H1 (cell line): ENCODE measurements around the gene FOXN1. TPM values are rescaled to one million over a fixed set of nuclear protein-coding genes. Genes with fewer than 3 reads are reported as not detected.

ENCODE experiments used
- CTCF ChIA-PET: fragments of 300-600 bp; sonication (Branson Sonifier 250); formaldehyde crosslinking; loops from one replicate; lab custom pipeline; 2021; ENCODE audit not compliant: partially characterized antibody; lab: Charles Lee
- POLR2A ChIA-PET: fragments of 300-600 bp; sonication (Branson Sonifier 250); formaldehyde crosslinking; loops from one replicate; lab custom pipeline; 2021; ENCODE audit warnings: inconsistent platforms; ENCODE audit not compliant: partially characterized antibody; lab: Charles Lee
- DNase-seq, 2 experiments: peaks; one replicate each; pipeline versions ENCODE4 v3.0.0 to v3.0.0-alpha.2; 2010 to 2022; ENCODE audit warnings: low spot score in 2 of 2, low read depth in 1 of 2, mixed read lengths in 1 of 2
- FAIRE-seq: peaks from 2 replicates; lab custom pipeline; 2011; peaks lifted over from hg19 to GRCh38; lab: Jason Lieb, UNC
- H2AFZ ChIP-seq: 2 replicates; pipeline ENCODE4 v1.8.1; 2012; ENCODE audit warnings: low read length, inconsistent platforms
- H2AK5ac ChIP-seq: 2 replicates; pipeline ENCODE4 v1.6.1; 2013; ENCODE audit warnings: low read depth, low read length
- H2BK120ac ChIP-seq: replicated peaks from 2 replicates; pipeline ENCODE3; 2013; ENCODE audit warnings: low read depth, low read length, inconsistent platforms
- H2BK12ac ChIP-seq: 2 replicates; pipeline ENCODE4 v1.6.1; 2013; ENCODE audit warnings: low read depth, low read length
- H2BK15ac ChIP-seq: 2 replicates; pipeline ENCODE4 v1.6.1; 2013; ENCODE audit warnings: low read length
- H2BK20ac ChIP-seq: 2 replicates; pipeline ENCODE4 v1.6.1; 2013; ENCODE audit warnings: low read length
- H2BK5ac ChIP-seq: 2 replicates; pipeline ENCODE4 v1.6.1; 2013; ENCODE audit warnings: low read depth, low read length
- H3K14ac ChIP-seq: 2 replicates; pipeline ENCODE4 v1.6.1; 2013; ENCODE audit warnings: inconsistent platforms; ENCODE audit not compliant: insufficient read length
- H3K18ac ChIP-seq: 2 replicates; pipeline ENCODE4 v1.6.1; 2013; ENCODE audit warnings: low read length; ENCODE audit errors: extremely low read depth
- H3K23ac ChIP-seq: 2 replicates; pipeline ENCODE4 v1.6.1; 2013; ENCODE audit warnings: inconsistent platforms; ENCODE audit not compliant: insufficient read length
- H3K23me2 ChIP-seq: 2 replicates; pipeline ENCODE4 v1.6.1; 2013; ENCODE audit warnings: low read depth, low read length
- H3K27ac ChIP-seq: 2 replicates; pipeline ENCODE4 v1.6.1; 2011; ENCODE audit warnings: low read depth, low read length, inconsistent platforms
- H3K27me3 ChIP-seq, 4 experiments: replicated peaks in 1 of 4; 1 replicate in 1 of 4; 2 replicates in 3 of 4; pipeline versions ENCODE4 v1.6.1 to v1.8.1; 2011 to 2013; ENCODE audit warnings: low read length in 3 of 4, mild to moderate bottlenecking in 3 of 4, inconsistent platforms in 2 of 4, mixed read lengths in 2 of 4, moderate library complexity in 1 of 4; ENCODE audit not compliant: control insufficient read depth in 3 of 4, insufficient read depth in 3 of 4; ENCODE audit errors: extremely low read depth in 1 of 4
- H3K36me3 ChIP-seq, 4 experiments: 2 replicates each; pipeline versions ENCODE4 v1.6.1 to v1.8.1; 2011 to 2013; ENCODE audit warnings: mild to moderate bottlenecking in 4 of 4, low read length in 3 of 4, moderate library complexity in 2 of 4, control low read depth in 1 of 4, inconsistent platforms in 1 of 4; ENCODE audit not compliant: insufficient read depth in 4 of 4, control insufficient read depth in 2 of 4
- H3K4ac ChIP-seq: replicated peaks from 2 replicates; pipeline ENCODE3; 2013; ENCODE audit warnings: low read length, low read depth, mixed read lengths, inconsistent platforms; ENCODE audit not compliant: insufficient read length
- H3K4me1 ChIP-seq, 4 experiments: replicated peaks in 1 of 4; 1 replicate in 1 of 4; 2 replicates in 3 of 4; pipeline versions ENCODE4 v1.6.1 to v1.8.1; 2011 to 2013; ENCODE audit warnings: low read length in 3 of 4, inconsistent platforms in 2 of 4, mixed read lengths in 1 of 4; ENCODE audit not compliant: insufficient read depth in 4 of 4, control insufficient read depth in 3 of 4
- H3K4me2 ChIP-seq, 2 experiments: 2 replicates each; pipeline versions ENCODE4 v1.6.1 to v1.8.1; 2011 to 2013; ENCODE audit warnings: low read depth in 2 of 2, low read length in 2 of 2, control low read depth in 1 of 2, inconsistent platforms in 1 of 2, mild to moderate bottlenecking in 1 of 2; ENCODE audit not compliant: insufficient read depth in 1 of 2
- H3K4me3 ChIP-seq, 4 experiments: fragments of 200-600, 300-600 bp in 1 of 4; sonication (generic), shearing (Covaris generic), sonication (Bioruptor Twin) in 1 of 4; 2 replicates each; pipeline versions ENCODE4 v1.5.1 to v1.8.1; 2011 to 2016; ENCODE audit warnings: low read length in 4 of 4, low read depth in 3 of 4, control low read depth in 2 of 4, inconsistent platforms in 2 of 4, mild to moderate bottlenecking in 2 of 4, mixed read lengths in 1 of 4, moderate library complexity in 1 of 4; ENCODE audit not compliant: insufficient read depth in 2 of 4; ENCODE audit errors: extremely low read depth in 1 of 4
- H3K56ac ChIP-seq: replicated peaks from 2 replicates; pipeline ENCODE3; 2013; ENCODE audit warnings: low read depth, mild to moderate bottlenecking, mixed read lengths, low read length, inconsistent platforms; ENCODE audit not compliant: insufficient read length
- H3K79me1 ChIP-seq: 2 replicates; pipeline ENCODE4 v1.6.1; 2013; ENCODE audit warnings: low read depth, low read length, control low read depth
- H3K79me2 ChIP-seq, 2 experiments: 2 replicates each; pipeline versions ENCODE4 v1.6.1 to v1.8.1; 2012 to 2013; ENCODE audit warnings: low read length in 2 of 2, mild to moderate bottlenecking in 2 of 2, inconsistent platforms in 1 of 2; ENCODE audit not compliant: insufficient read depth in 2 of 2, control insufficient read depth in 1 of 2
- H3K9ac ChIP-seq, 4 experiments: replicated peaks in 1 of 4; 1 replicate in 1 of 4; 2 replicates in 3 of 4; pipeline versions ENCODE4 v1.6.1 to v1.8.1; 2011 to 2013; ENCODE audit warnings: low read depth in 3 of 4, low read length in 3 of 4, control low read depth in 2 of 4, mild to moderate bottlenecking in 2 of 4, moderate library complexity in 2 of 4, inconsistent platforms in 1 of 4; ENCODE audit errors: extremely low read depth in 1 of 4
- H3K9me3 ChIP-seq, 2 experiments: 2 replicates each; pipeline versions ENCODE4 v1.6.1 to v1.8.1; 2012 to 2013; ENCODE audit warnings: mild to moderate bottlenecking in 2 of 2, moderate library complexity in 2 of 2, control low read depth in 1 of 2, inconsistent platforms in 1 of 2, low read depth in 1 of 2, low read length in 1 of 2, mixed read lengths in 1 of 2; ENCODE audit not compliant: insufficient read depth in 2 of 2
- H4K20me1 ChIP-seq, 2 experiments: replicated peaks in 1 of 2; 2 replicates each; pipeline versions ENCODE3 to v1.8.1; 2011 to 2013; ENCODE audit warnings: inconsistent platforms in 2 of 2, low read length in 2 of 2, mild to moderate bottlenecking in 1 of 2; ENCODE audit not compliant: insufficient read depth in 2 of 2, control insufficient read depth in 1 of 2
- H4K5ac ChIP-seq: 2 replicates; pipeline ENCODE4 v1.6.1; 2013; ENCODE audit warnings: low read length, low read depth, mixed read lengths, inconsistent platforms; ENCODE audit not compliant: insufficient read length
- H4K8ac ChIP-seq: 2 replicates; pipeline ENCODE4 v1.8.0; 2013; ENCODE audit warnings: mild to moderate bottlenecking, moderate library complexity, low read length, inconsistent platforms; ENCODE audit not compliant: insufficient read depth; ENCODE audit errors: extremely low read depth
- H4K91ac ChIP-seq: replicated peaks from 2 replicates; pipeline ENCODE3; 2013; ENCODE audit warnings: low read length, mixed read lengths, inconsistent platforms; ENCODE audit not compliant: insufficient read length
- CBX8 ChIP-seq: fragments of 300-800, 300-1000 bp; sonication (generic); IDR thresholded peaks from 2 replicates; pipeline ENCODE4 v1.7.1; 2016; ENCODE audit warnings: low read depth, low read length, borderline replicate concordance
- CHD2 ChIP-seq: IDR thresholded peaks from 2 replicates; pipeline ENCODE4 v1.6.1; 2012; ENCODE audit warnings: low read length, improper control_type of control experiment
- CTBP2 ChIP-seq: IDR thresholded peaks from 2 replicates; pipeline ENCODE4 v1.7.0; 2011; ENCODE audit warnings: borderline replicate concordance, mild to moderate bottlenecking, moderate library complexity, mixed read lengths, low read length; ENCODE audit not compliant: insufficient read depth, insufficient read length
- E2F6 ChIP-seq: IDR thresholded peaks from 2 replicates; pipeline ENCODE4 v1.6.1; 2012; ENCODE audit warnings: inconsistent platforms
- GABPA ChIP-seq: IDR thresholded peaks from 2 replicates; pipeline ENCODE4 v1.6.1; 2011; ENCODE audit warnings: mild to moderate bottlenecking, low read length, moderate library complexity, borderline replicate concordance; ENCODE audit not compliant: insufficient read depth
- GTF2F1 ChIP-seq: IDR thresholded peaks from 2 replicates; pipeline ENCODE4 v1.6.1; 2012; ENCODE audit warnings: low read depth, low read length, improper control_type of control experiment, borderline replicate concordance
- JUN ChIP-seq: IDR thresholded peaks from 2 replicates; pipeline ENCODE4 v1.6.1; 2011; ENCODE audit warnings: low read depth, mild to moderate bottlenecking, improper control_type of control experiment, low read length
- POU5F1 ChIP-seq: IDR thresholded peaks from 2 replicates; pipeline ENCODE4 v1.6.1; 2011; ENCODE audit warnings: low read depth, mild to moderate bottlenecking, low read length, moderate library complexity
- RFX5 ChIP-seq: IDR thresholded peaks from 2 replicates; pipeline ENCODE4 v1.6.1; 2011; ENCODE audit warnings: low read depth, low read length, improper control_type of control experiment, borderline replicate concordance
- RNF2 ChIP-seq: fragments of 200-900, 300-1000 bp; sonication (generic); IDR thresholded peaks from 2 replicates; pipeline ENCODE4 v1.7.1; 2016; ENCODE audit warnings: borderline replicate concordance, low read depth, mild to moderate bottlenecking, antibody characterized with exemption, low read length; ENCODE audit not compliant: poor library complexity, severe bottlenecking; ENCODE audit errors: missing control alignments
- SAP30 ChIP-seq: fragments of 300-600 bp; sonication (generic); IDR thresholded peaks from 2 replicates; pipeline ENCODE4 v1.7.1; 2012; ENCODE audit warnings: low read length, moderate library complexity, mild to moderate bottlenecking, inconsistent platforms; ENCODE audit not compliant: insufficient read depth, insufficient replicate concordance
- TAF1 ChIP-seq: IDR thresholded peaks from 2 replicates; pipeline ENCODE4 v1.6.1; 2011; ENCODE audit warnings: mild to moderate bottlenecking, low read depth, low read length
- WGBS, 2 experiments: shearing (Covaris generic) in 1 of 2; methylation state at CpG; one replicate each; pipeline versions ENCODE4 v1.1.6 to v1.1.7; 2013 to 2015; ENCODE audit warnings: low lambda C conversion rate in 2 of 2, mixed read lengths in 2 of 2, inconsistent platforms in 1 of 2, low coverage in 1 of 2, missing lambda C conversion rate in 1 of 2; ENCODE audit not compliant: insufficient replicate concordance in 2 of 2, insufficient coverage in 1 of 2, insufficient read length in 1 of 2; ENCODE audit errors: extremely low coverage in 1 of 2, missing lambda C conversion rate in 1 of 2; 5-methylcytosine and 5-hydroxymethylcytosine counted together
- polyA plus RNA-seq, 7 experiments: library from polyadenylated mRNA; depleted of rRNA in 3 of 7; stranded (reverse) in 5 of 7; unstranded in 2 of 7; fragments of >200 nt in 5 of 7; fragments of 200-250 nt in 2 of 7; gene quantifications; 1 replicate in 5 of 7; 2 replicates in 1 of 7; 4 replicates in 1 of 7; pipeline versions ENCODE4 v1.2.1 to v1.2.3, GENCODE V29; 2011 to 2013; ENCODE audit warnings: missing spikeins in 2 of 7, mixed read lengths in 2 of 7
- total RNA-seq: library from RNA; stranded (reverse); fragmentation: NEBNext Ultra II Directional; extraction: Animal tissue kit (Norgen Biotek cat#: 25700); gene quantifications from 2 replicates; pipeline ENCODE4 v1.2.1, GENCODE V29; 2021

Gene FOXN1
- total and polyA plus RNA-seq, 2 of the 8 experiments (the other 6 are each of a cell fraction or from before 2014, with no cell fraction given), result not detected

- no peak for FAIRE-seq
- Histone ChIP-seq H3K23ac (no peak overlapping the region), H3K4me3 (no peak overlapping the region), H4K5ac (no peak overlapping the region), H3K4me2 (no peak overlapping the region), H2BK20ac (no peak overlapping the region), H3K9ac (no peak overlapping the region), H3K4me1 (peaks cover 0 to 10% (median 2%) of the 10 kb centered on the region in 4 experiments; a peak in 2 of 7 replicates), H2BK12ac (no peak overlapping the region), H3K4ac (no peak overlapping the region), H4K91ac (no peak overlapping the region), H2BK120ac (no peak overlapping the region), H3K79me2 (peaks cover 0 to 10% of the 10 kb centered on the region in 2 experiments; a peak in 1 of 4 replicates), H2AK5ac (no peak overlapping the region), H3K79me1 (peaks cover 7% of the 10 kb centered on the region; the same call in 1 of the 2 replicates), H3K36me3 (peaks cover 4 to 39% (median 16%) of the 10 kb centered on the region in 4 experiments), H3K14ac (no peak overlapping the region), H3K9me3 (no peaks in the 10 kb centered on the region), H2BK5ac (no peak overlapping the region), H4K20me1 (peaks cover 2 to 7% of the 10 kb centered on the region in 2 experiments), H3K18ac (no peak overlapping the region), H3K27me3 (no peaks in the 10 kb centered on the region; a peak in 1 of 7 replicates), H3K56ac (no peak overlapping the region), H4K8ac (no peak overlapping the region), H3K27ac (no peak overlapping the region), H3K23me2 (peaks cover 7% of the 10 kb centered on the region; the same call in 1 of the 2 replicates), H2AFZ (no peak overlapping the region), H2BK15ac (no peak overlapping the region)
- no peak for DNase-seq
- WGBS, 2 experiments, result 91% methylated on average over 3 of the region's 3 CpGs; no CpG with 5 or more reads in 1 of the 2 experiments
- ChIA-PET CTCF (interaction anchor here (1.0 to 2.5 kb wide), 8 partner anchors 9 to 123 kb away, joined by 3 to 8 read pairs (median 5); no protein-coding TSS in a partner anchor), POLR2A (interaction anchor here (1.5 to 2.4 kb wide), 2 partner anchors 21 to 22 kb away, joined by 6 to 7 read pairs; partner anchors contain the start of gene ALDOC)
- no peak for TF ChIP-seq RFX5
- TF ChIP-seq TAF1, result no peak
- no peak for TF ChIP-seq POU5F1
- no peak for TF ChIP-seq CHD2
- TF ChIP-seq RNF2, result no peak
- no peak for TF ChIP-seq CTBP2
- no peak for TF ChIP-seq GABPA
- no peak for TF ChIP-seq JUN
- TF ChIP-seq GTF2F1, result no peak
- TF ChIP-seq E2F6, result no peak
- no peak for TF ChIP-seq SAP30
- TF ChIP-seq CBX8, result no peak
These were observed 48.9 kb downstream of the FOXN1 start for GRCh38 chr17:28555022-28555421.
